22Rv1 (cell line): ENCODE data around the gene IDE.

ENCODE experiments used
- CTCF ChIP-seq: fragments of 450-650 bp; IDR thresholded peaks from 2 replicates; pipeline ENCODE4 v1.5.1; 2017; ENCODE audit warnings: mild to moderate bottlenecking
- ZFX ChIP-seq: fragments of 450-650 bp; IDR thresholded peaks from 2 replicates; pipeline ENCODE4 v1.6.1; 2017; ENCODE audit warnings: antibody characterized with exemption, borderline replicate concordance

DNA sequence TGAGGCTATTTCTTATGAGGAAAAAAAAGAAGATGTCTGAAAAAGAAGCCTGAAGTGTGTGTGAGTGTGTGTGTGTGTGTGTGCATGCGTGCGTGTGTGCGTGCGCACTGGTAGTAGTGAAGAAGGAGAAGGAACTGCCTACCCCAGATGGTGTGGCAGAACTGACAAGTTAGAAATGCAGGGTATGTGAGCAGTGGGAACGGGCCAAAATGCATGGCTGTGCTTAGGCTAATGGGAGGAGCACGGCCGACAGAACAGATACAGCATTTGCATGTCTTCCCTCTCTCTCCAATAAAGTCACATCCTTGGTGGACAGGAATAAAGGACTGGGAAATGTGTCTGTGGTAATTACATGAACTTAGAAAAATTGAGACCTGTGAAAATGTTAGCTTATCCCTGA, 94.3 kb downstream of the IDE start:
- no peak for TF ChIP-seq CTCF
- TF ChIP-seq ZFX: no peak
